GM18861 (cell line): ENCODE measurements around the gene AFF3.

Experiments used
- ATAC-seq: cut with Tn5 transposase; IDR thresholded peaks from one replicate; pipeline ENCODE4 v1.9.1; 2021; ENCODE audit not compliant: unreplicated experiment

The AFF3 gene

DNA sequence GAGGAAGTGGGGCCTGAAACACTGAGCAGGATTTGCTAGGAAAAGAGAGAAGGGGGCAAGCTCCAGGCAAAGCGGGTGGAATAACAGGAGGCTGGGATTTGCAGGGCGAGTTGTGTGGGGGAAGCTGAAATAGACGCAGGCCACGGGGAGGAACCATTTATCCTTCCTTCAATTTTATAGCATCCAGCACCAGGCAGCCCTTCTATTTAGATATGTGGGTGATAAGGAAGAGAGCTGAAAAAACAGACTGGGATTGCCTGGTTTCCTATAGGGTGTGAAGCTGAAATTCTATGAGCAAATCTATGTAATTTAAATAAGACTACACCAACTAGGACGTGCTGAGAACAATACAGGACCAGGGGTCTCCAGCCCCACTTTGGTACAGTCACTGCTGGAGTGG, 520.6 kb downstream of the AFF3 start:
- ATAC-seq: no peak

DNA sequence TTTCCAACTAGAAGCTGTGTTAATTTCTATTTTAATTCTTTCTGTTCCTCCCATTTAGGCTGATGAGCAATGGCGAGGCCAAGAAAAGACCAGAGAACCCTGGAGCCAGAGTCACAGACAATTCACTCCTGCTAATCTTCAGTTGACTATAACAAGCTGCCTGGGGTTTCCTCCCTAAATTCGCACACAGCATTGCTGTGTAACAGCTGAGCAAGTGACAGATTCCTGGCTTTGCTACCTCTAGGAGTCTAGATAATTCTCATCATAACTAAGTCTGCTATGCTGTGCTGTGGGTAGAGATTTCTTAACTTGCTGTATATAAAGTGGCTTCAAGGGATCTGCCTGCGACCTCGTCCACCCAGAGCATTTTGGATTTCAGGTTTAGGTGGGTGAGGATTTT, 521.3 kb downstream of the AFF3 start:
- no peak for ATAC-seq

DNA sequence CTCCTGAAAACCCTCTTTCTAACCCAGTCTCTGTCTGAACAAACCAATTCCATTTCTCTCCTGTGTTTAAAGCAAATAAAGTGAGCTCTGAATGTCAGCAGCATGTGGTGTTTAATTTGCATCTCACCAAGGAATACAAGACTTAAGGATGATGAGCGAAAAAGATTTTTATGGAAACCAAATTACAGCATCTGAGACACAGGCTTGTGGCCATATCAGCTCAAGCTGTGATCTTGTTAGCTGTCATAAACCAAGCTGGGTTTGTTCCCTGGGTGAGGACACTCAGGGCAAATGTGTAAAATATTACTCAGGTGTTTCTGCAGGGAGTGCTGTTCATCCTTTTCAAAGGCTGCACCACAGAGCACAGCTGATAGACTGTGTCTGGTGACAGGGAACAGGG, 523.2 kb downstream of the AFF3 start:
- no peak for ATAC-seq

DNA sequence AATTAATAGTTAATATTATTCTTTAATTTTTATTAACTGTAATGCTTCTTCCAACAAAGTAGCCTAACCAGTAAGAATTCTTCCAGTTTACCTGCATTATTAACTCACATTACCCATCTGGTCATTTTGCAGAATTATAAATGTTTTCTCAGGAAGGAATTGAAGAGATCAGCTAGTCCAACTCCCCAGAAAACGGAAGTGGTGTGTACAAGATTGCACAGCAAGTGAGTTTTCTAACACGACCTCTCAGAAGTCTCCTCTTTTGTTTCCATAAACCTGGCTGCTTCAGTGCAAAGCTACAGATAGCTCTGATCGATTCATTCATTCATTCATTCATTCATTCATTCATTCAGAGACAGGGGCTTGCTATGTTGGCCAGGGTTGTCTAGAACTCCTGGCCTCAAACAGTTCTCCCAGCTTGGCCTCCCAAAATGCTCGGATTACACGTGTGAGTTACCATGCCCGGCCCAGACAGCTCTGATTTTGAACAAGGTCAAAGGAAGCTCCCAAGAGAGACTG, 523.8 kb downstream of the AFF3 start:
- ATAC-seq: no peak

DNA sequence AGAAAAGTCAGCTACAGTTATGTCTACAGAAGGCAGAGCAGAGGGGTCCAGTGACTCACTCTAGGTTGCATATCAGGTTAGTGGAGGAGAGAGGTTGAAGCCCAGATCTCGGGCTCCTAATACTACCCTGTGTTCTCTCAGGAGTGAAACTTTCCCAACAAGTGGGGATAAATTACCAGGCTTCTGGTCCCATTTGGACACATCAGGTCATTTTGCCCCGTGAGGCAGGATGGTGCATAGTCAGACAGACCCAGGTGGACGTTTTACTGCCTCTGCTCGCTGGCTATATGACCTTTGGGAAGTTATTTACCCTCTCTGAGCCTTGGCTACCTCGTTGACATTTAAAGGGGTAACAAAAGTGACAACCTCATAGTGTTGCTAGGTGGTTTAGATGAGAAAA, 524.6 kb downstream of the AFF3 start:
- no peak for ATAC-seq

DNA sequence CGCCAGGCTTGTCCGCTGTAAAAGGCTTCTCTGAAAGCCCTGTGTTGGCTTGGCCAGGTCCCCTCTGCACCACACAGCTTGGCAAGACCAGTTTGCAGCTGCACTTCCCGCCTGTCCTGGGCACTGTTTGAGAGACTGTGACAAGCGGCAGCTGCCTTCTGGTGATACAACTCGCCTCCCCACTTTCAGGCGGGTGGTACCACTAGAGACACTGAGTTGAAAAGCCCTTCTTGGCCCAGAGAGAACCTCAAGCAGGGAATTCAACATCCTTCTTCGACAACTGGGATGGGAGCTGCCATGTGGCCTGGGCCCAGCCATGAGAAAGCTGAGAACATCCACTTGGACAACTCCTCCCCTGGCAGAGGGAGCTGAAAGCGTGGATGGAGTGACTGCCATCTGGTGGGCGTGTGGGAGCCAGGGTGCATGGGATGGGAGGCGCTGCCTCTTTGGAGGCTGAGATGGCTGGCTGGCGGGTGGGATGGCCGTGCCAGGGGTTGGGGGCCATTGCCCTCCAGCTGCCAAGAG, 527.1 kb downstream of the AFF3 start:
- ATAC-seq: no peak

DNA sequence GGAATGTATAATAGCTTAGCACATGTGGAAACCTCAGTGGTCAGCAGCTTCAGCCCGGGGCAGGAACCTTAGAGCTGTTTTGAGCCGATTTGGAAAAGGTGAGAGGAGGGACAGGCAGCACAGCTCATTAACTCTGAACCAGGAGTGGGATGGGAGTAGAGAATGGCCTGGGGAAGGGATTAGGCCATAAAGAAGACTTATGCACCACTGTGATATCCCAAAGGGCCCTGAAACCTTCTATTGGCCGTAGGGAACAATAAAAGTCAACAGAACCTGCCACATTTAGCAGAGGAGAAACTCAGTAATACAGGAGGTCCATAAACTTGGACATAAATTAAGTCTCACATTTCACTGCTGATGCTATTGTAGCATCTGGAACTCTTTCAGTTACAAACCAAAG, 528.4 kb downstream of the AFF3 start:
- ATAC-seq: no peak

DNA sequence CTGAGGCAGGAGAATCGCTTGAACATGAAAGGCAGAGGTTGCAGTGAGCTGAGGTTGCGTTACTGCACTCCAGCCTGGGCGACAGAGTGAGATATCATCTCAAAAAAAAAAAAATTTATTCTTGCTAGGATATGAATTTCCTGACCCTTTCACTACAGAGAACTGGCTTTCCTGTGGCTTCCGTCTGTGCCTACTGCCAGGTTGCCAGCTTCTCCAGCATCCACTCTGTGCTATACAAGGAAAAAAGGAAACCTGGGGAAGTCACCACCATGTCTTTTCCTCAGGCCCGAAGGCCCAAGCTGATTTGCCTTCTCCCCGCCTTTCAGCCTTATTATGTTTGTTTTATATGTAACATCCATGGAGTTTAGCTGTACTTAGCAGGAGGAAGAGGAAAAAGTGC, 530.6 kb downstream of the AFF3 start:
- no peak for ATAC-seq

DNA sequence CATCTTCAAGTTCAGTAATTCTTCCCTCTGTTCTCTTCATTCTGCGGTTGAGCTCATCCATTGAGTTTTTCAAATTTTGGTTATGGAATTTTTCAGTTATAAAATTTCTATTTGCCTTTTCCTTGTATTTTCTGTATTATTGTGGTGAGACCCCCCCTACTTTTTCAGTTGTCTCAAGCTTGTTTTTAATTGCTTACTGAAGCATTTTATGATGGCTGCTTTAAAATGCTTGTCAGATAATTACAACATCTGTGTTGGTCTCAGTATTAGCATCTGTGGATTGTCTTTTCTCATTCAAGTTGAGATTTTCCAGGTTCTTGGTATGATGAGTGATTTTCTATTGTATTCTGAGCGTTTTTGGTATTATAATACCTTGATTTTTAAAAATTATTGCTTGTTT, 531.4 kb downstream of the AFF3 start:
- no peak for ATAC-seq

DNA sequence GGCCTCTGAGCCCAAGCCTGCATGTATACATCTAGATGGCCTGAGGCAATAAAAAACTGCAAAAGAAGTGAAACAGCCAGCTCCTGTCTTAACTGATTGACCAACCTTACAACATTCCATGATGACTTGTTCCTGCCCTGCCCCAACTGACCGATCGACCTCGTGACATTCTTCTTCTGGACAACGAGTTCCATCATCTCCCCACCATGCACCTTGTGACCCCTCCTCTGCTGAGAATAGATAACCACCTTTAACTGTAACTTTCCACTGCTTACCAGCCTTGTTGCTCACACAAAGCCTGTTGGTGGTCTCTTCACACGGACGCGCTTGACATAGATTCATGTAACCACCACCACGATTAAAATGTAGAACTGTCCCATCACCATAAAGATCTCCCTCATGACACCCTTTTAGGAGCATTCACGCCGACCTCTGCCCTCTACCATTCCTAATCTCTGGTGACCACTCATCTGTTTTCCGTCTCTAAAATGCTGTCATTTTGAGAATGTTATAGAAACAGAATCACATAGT, 532.5 kb downstream of the AFF3 start:
- ATAC-seq: no peak

DNA sequence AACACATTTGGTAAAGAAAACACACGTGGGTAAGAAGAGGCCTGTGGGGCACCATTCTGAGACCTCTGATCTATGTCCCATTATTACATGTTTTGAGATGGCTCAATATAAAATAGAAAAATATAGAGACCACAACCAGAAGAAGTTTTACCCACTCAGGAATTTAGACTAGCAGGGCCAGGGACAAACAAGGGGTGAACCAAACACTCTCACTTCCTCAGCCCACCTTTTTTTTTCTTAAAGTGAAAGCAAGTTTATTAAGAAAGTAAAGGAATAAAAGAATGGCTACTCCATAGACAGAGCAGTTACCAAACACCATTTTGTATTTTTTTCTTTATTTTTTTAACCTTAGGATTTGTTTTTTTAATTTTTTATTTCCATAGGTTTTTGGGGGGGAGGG, 533.5 kb downstream of the AFF3 start:
- ATAC-seq: no peak

DNA sequence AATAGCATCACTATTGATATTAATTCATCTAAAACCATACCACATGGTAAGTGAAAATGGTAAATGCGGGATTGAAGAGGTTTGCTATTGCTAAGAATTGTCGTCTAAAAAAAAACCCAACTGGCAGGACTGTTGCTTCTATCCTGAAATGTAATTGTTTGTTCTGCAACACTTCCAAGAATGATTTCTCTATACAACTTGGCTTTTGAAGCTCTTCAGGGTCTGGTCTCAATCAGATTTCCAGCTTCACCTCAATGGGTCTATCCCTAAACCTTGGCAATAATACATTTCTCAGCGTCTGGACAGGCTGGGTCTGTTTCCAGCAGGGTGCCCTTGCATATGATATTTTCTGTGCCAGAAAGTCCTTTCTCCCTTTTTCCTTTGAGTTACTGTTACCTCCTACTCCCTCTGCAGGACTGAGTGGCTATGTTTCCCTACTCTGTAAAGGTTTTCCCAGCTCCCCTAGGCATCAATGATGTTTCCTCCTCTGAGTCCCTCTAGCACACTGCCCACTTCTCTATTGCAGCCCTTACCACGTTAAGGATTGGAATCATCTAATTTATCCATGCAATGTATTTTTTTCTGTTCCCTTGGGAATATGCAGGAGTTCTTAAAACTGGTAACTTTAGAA, 534.4 kb downstream of the AFF3 start:
- no peak for ATAC-seq

DNA sequence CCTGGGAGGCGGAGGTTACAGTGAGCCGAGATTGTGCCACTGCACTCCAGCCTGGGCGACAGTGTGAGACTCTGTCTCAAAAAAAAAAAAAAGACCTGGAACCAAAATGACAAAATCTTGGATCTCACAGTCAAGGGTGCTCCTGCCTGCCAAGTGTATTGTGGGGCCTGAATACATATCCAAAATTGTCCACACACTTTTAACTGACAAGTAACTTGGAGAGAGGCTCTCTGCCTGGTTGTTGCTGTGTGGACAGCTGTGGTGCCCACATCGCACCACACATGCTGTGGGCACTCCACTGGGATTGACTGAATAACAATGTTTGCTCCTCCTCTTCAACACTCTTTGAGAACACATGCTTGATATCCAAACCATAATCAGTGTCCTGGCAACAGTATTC, 534.9 kb downstream of the AFF3 start:
- ATAC-seq: no peak

DNA sequence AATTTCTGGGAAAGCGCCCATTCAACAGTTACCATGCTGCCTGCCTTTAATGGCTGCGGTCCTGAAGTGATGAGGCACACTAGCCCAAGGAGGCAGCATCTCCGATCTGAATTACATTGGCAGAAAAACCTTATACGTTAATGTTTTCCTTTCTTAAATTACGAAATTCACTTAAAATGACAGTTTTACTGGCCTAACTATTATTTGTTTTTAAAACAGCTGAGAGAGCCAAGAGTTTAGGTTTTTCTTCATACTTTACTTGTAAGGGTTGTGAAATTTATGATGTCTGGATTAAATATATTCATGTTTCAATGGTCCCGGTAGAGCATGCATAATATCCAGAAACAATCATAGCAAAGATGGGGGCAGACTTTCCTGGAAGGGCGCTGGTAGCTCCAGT, 537.4 kb downstream of the AFF3 start:
- ATAC-seq: no peak

DNA sequence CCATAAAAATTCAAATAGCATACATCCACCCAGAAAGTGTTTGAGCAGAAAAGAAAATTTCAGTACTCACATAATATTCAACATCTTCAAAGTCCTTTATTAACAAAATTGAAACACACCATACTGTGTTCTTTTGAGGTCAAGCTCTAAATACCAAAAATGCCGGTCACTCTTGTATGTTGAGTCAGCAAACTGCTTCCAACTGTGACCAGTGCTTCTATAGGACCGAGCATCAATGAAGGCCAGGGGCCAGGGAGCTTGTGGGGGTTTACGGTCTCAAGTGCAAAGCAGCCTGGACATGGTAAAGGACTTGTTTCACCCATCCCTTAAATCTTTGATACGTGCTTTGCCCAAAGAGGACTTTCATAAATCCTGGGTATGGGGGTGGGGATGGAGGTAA, 539.9 kb downstream of the AFF3 start:
- ATAC-seq: no peak

DNA sequence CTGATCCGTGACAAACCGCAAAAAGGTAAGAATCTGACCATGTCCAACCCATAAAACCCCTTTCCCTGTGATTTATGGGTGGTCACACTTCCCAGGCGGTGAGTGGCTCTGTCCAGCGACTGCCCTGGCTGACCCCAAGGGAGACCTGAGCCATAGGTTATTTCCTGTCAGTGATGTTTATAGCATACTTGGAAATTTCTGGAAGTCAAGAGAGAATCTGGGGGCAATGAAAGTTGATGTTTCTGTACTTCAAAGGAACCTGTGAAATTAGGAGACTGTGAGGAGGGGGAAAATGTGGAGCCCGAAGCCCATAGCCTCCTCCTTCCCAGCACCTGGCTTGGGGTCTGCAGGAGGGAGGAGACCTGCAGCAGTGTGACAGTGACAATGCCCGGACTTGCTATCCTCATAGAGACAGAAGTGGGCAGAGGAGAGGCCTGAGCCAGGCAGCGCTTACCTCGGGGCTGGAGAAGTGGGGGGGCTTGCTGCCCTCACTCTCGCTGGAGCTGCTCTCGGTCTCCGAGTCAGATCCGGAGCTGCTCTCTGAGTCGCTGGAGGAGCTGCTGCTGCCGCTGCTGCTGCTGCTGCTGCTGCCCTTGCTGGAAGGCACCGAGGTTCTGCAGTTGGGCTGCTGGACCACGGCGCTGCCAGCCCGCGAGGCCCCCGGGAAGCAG, 541.3 kb downstream of the AFF3 start:
- no peak for ATAC-seq

DNA sequence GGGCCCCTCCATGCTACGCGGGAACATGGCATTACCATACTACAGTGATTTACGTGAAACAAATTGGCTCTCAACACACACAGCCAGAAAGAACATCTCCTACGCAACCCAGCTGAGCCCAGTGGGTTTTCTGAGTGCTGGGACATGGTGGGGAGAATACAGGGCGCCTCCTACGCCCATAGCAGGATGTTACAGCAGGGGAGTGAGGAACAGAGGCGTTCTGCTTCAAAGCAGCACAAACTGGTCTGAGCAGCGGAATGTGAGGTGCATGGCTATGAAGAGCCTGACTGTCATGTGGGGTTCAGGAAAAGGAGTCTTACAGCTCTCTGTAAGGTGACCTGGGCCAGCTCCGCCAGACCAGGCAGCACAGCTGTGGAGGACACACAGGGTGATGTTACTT, 543.9 kb downstream of the AFF3 start:
- no peak for ATAC-seq

DNA sequence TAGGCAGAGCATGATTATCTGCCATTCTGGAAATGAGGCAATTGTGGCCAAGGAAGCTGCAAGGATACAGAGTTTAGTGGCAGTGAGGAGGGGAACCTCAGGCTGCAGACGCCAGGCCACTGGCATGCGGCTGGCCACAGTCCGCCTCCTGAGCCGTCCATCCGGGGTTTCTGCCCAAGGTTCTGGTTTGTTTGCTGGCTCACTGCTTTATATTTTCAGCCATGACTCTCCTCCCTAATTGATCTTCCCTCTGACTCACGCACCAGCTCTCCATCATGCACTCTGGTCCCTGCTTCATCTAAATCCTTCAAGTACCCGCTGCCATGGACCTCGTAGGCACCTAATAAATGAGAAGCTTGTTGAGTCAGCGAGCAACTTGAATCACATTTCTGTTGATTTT, 544.8 kb downstream of the AFF3 start:
- ATAC-seq: no peak

DNA sequence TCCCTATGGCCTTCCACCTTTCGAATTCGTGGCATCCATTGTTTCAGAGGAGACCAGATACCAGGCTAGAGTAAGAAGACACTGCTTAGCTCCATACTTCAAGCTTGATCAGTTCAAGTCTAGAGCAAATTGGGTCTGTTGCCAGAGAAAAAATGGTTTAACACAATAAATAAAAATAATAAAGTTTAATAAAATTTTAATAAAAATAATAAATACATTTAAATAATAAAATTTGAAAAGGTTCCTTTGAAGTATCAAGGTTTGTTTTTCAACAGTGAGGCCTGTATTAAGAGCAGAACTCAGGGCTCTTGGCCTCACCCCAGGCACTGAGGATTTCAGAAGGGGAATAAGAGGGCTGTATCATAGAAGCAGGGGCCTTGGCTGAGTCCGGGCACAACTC, 547.0 kb downstream of the AFF3 start:
- ATAC-seq: no peak

DNA sequence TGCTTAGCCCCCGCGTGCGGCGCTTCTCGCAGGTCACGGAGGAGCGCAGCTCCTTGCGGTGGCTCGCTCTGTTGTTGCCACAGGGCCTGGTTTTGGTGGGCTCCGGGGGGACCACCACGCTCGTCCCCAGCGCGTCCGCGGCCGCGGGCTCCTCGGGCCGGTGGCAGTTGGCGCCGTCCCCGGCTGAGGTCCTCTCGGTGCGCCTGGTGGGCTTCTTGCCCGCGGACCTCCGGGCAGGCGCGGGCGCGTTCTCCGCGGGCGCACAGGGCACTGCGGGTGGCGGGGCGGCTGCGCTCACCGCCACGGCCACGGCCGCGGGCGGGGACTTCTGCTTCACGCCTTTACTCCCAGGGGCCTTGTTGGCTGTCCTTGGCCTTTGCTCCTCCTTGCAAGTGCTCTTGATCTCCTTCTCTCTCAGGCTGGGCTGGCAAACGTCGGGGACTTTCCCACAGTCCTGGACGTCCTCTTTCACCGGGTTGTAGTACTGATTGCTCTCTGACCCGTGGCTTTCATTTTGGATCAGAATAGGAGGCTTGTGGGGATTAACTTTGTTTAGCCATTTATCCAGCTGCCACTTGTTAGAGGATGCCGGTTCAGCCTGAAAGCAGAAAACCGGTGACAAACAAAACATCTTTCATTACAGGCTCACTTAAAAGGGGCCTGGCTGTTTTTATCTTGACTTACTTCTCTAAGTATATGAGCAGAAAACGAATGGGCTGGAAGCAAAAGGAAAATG, 548.5 kb downstream of the AFF3 start:
- no peak for ATAC-seq

DNA sequence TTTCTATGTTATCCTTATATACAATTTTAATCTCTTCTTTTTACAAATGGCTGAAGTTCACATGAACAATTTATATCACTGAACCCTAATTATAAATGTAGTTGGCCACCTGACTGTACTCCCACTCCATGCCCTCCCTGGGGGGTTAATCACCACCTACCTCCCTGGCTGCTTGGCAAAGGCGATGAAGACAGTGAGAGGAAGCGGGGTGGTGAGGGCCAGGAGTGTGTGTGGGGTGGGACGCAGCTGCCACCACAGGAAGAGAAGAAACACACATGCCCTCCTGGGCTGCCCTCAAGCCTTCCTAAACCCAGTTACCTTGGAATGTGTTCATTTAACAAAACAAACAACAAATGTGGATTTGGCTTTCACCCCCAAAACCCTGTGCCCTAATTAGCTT, 565.6 kb downstream of the AFF3 start:
- no peak for ATAC-seq
